IMR-90 (cell line): ENCODE data around the gene SPAM1. TPM values are rescaled to one million over a fixed set of nuclear protein-coding genes. Genes with fewer than 3 reads are reported as not detected.

Experiments used
- ATAC-seq: fragments of 200-7000 bp; cut with Tn5 transposase; 2 replicates; pipeline ENCODE4 v1.9.1; 2020; ENCODE audit warnings: low read depth, mild to moderate bottlenecking, moderate library complexity
- BruUV-seq: library from RNA; stranded (reverse); fragments of 400-500 nt; replicated peaks from 2 replicates; lab custom pipeline; 2021; lab: Mats Ljungman, UMichigan
- CTCF ChIA-PET: fragments of 300-600 bp; formaldehyde crosslinking; extraction: SDS; loops from one replicate; lab custom pipeline; 2021; ENCODE audit warnings: antibody characterized with exemption; lab: Yijun Ruan, JAX
- POLR2A ChIA-PET: fragments of 300-600 bp; sonication (Branson Sonifier 250); formaldehyde crosslinking; loops from one replicate; lab custom pipeline; 2022; ENCODE audit warnings: antibody characterized with exemption; ENCODE audit not compliant: unreplicated experiment; lab: Charles Lee
- DNase-seq: peaks from one replicate; pipeline ENCODE4 v3.0.0; 2013
- H2AFZ ChIP-seq: replicated peaks from 2 replicates; pipeline ENCODE3; 2013; ENCODE audit warnings: low read length, mild to moderate bottlenecking; ENCODE audit not compliant: poor library complexity
- H2AK5ac ChIP-seq: 2 replicates; pipeline ENCODE4 v1.6.1; 2013; ENCODE audit warnings: low read depth, low read length, inconsistent platforms
- H2AK9ac ChIP-seq: replicated peaks from 2 replicates; pipeline ENCODE3; 2013; ENCODE audit warnings: mild to moderate bottlenecking, low read depth, low read length, moderate library complexity; ENCODE audit not compliant: poor library complexity
- H2BK120ac ChIP-seq: 2 replicates; pipeline ENCODE4 v1.6.1; 2013; ENCODE audit warnings: low read depth, low read length, inconsistent platforms
- H2BK15ac ChIP-seq: 3 replicates; pipeline ENCODE4 v1.6.1; 2013; ENCODE audit warnings: low read depth, low read length, inconsistent platforms
- H2BK20ac ChIP-seq: 2 replicates; pipeline ENCODE4 v1.6.1; 2013; ENCODE audit warnings: low read depth, mild to moderate bottlenecking, inconsistent platforms, low read length, moderate library complexity
- H2BK5ac ChIP-seq: 2 replicates; pipeline ENCODE4 v1.6.1; 2013; ENCODE audit warnings: mild to moderate bottlenecking, low read depth, low read length, inconsistent platforms; ENCODE audit not compliant: poor library complexity, severe bottlenecking
- H3K14ac ChIP-seq: replicated peaks from 2 replicates; pipeline ENCODE4 v1.6.1; 2013; ENCODE audit warnings: low read depth, low read length, inconsistent platforms
- H3K18ac ChIP-seq: 2 replicates; pipeline ENCODE4 v1.6.1; 2013; ENCODE audit warnings: low read depth, low read length, control low read depth
- H3K23ac ChIP-seq: 2 replicates; pipeline ENCODE4 v1.6.1; 2013; ENCODE audit warnings: low read depth, low read length, inconsistent platforms
- H3K27ac ChIP-seq: 2 replicates; pipeline ENCODE4 v1.5.1; 2013; ENCODE audit warnings: mild to moderate bottlenecking, control low read depth, low read length; ENCODE audit not compliant: insufficient read depth
- H3K27me3 ChIP-seq: 2 replicates; pipeline ENCODE4 v1.6.1; 2013; ENCODE audit warnings: low read length; ENCODE audit not compliant: control insufficient read depth, insufficient read depth
- H3K36me3 ChIP-seq: 2 replicates; pipeline ENCODE4 v1.6.1; 2013; ENCODE audit warnings: low read length, mixed read lengths; ENCODE audit not compliant: control insufficient read depth, insufficient read depth
- H3K4ac ChIP-seq: 2 replicates; pipeline ENCODE4 v1.6.1; 2013; ENCODE audit warnings: low read depth, low read length, inconsistent platforms
- H3K4me1 ChIP-seq: 2 replicates; pipeline ENCODE4 v1.6.1; 2013; ENCODE audit warnings: low read length, mixed read lengths; ENCODE audit not compliant: control insufficient read depth, insufficient read depth
- H3K4me2 ChIP-seq: 2 replicates; pipeline ENCODE4 v1.6.1; 2013; ENCODE audit warnings: low read depth, mild to moderate bottlenecking, control low read depth, low read length, moderate library complexity
- H3K4me3 ChIP-seq: 2 replicates; pipeline ENCODE4 v1.5.1; 2013; ENCODE audit warnings: low read depth, mild to moderate bottlenecking, control low read depth, low read length, moderate library complexity; ENCODE audit not compliant: insufficient read depth
- H3K56ac ChIP-seq: 2 replicates; pipeline ENCODE4 v1.6.1; 2013; ENCODE audit warnings: low read length, inconsistent platforms; ENCODE audit not compliant: insufficient read depth; ENCODE audit errors: extremely low read depth
- H3K79me1 ChIP-seq, 2 experiments: 2 replicates each; pipeline ENCODE4 v1.6.1; 2013; ENCODE audit warnings: low read length in 2 of 2, inconsistent platforms in 1 of 2, low read depth in 1 of 2
- H3K9ac ChIP-seq: 2 replicates; pipeline ENCODE4 v1.6.1; 2013; ENCODE audit warnings: low read depth, low read length, control low read depth
- H3K9me1 ChIP-seq: 2 replicates; pipeline ENCODE4 v1.6.1; 2013; ENCODE audit warnings: low read length, inconsistent platforms; ENCODE audit not compliant: insufficient read depth
- H3K9me3 ChIP-seq: 2 replicates; pipeline ENCODE4 v1.6.1; 2013; ENCODE audit warnings: low read length; ENCODE audit not compliant: control insufficient read depth, insufficient read depth
- H4K20me1 ChIP-seq: 2 replicates; pipeline ENCODE4 v1.6.1; 2013; ENCODE audit warnings: low read length, inconsistent platforms; ENCODE audit not compliant: insufficient read depth
- H4K5ac ChIP-seq: 2 replicates; pipeline ENCODE4 v1.6.1; 2013; ENCODE audit warnings: mild to moderate bottlenecking, low read depth, low read length, control low read depth
- H4K8ac ChIP-seq, 2 experiments: 2 replicates each; pipeline ENCODE4 v1.6.1; 2013; ENCODE audit warnings: low read depth in 2 of 2, low read length in 2 of 2, control low read depth in 1 of 2, inconsistent platforms in 1 of 2
- H4K91ac ChIP-seq: 2 replicates; pipeline ENCODE4 v1.6.1; 2013; ENCODE audit warnings: low read depth, low read length, inconsistent platforms; ENCODE audit not compliant: insufficient read depth
- CTCF ChIP-seq: conservative IDR thresholded peaks from 2 replicates; pipeline ENCODE4 v1.5.1; 2012; ENCODE audit warnings: mild to moderate bottlenecking, low read depth, low read length, improper control_type of control experiment
- NFE2L2 ChIP-seq: fragments of 150-350 bp; IDR thresholded peaks from 2 replicates; pipeline ENCODE4 v1.6.1; 2016; ENCODE audit warnings: low read depth, mild to moderate bottlenecking, low read length
- WGBS, 2 experiments: methylation state at CpG; one replicate each; pipeline versions ENCODE4 v1.1.5 to v1.1.7; 2013; ENCODE audit warnings: missing lambda C conversion rate in 2 of 2; ENCODE audit not compliant: insufficient read length in 1 of 2; ENCODE audit errors: extremely low coverage in 2 of 2; 5-methylcytosine and 5-hydroxymethylcytosine counted together
- dilution Hi-C: fragments of 300-500 bp; cut with HindIII; formaldehyde crosslinking; loops from one replicate; pipeline ENCODE4 v1.14.3; 2018; ENCODE audit warnings: low sequenced_read_pairs; ENCODE audit not compliant: unreplicated experiment
- in situ Hi-C: fragments of 300-500 bp; cut with MboI; formaldehyde crosslinking; loops from 3 replicates; pipeline ENCODE4 v1.14.3; 2019; ENCODE audit warnings: low sequenced_read_pairs, inconsistent platforms, mixed read lengths
- intact Hi-C: fragments of 100-400 bp; cut with micrococcal nuclease; formaldehyde crosslinking; loops from 2 replicates; pipeline ENCODE4 v1.10.0; 2022
- polyA plus RNA-seq, 3 experiments: library from polyadenylated mRNA; depleted of rRNA; stranded (reverse); fragments of >200 nt; gene quantifications; 2 replicates each; pipeline ENCODE4 v1.2.3, GENCODE V29; 2012; ENCODE audit warnings: low replicate concordance in 1 of 3
- total RNA-seq: library from RNA; depleted of rRNA; stranded (reverse); fragments of >200 nt; gene quantifications from 2 replicates; pipeline ENCODE4 v1.2.3, GENCODE V29; 2012

The SPAM1 gene
- total and polyA plus RNA-seq, 2 of the 4 experiments (the other 2 are of a cell fraction), result not detected

GRCh38 chr7:123916240-123916724, 8.8 kb upstream of the SPAM1 start:
- peak; percentile 0 for DNase-seq

More at GRCh38 chr7:123916240-123916724, 8.8 kb upstream of the SPAM1 start:
- no peak overlapping the region for H4K91ac ChIP-seq
- no peak overlapping the region for H3K9ac ChIP-seq
- ChIA-PET CTCF (no interaction called here), POLR2A (no interaction called here)
- no peak overlapping the region for H3K4me3 ChIP-seq
- no peak overlapping the region for H3K56ac ChIP-seq
- H3K9me3 ChIP-seq, result no peaks in the 10 kb centered on the region
- no peak overlapping the region for H3K14ac ChIP-seq
- in situ Hi-C loops, result no loop called here
- no peak overlapping the region for H2BK20ac ChIP-seq
- H4K8ac ChIP-seq, result no peak overlapping the region
- H3K23ac ChIP-seq, result no peak overlapping the region
- intact Hi-C loops, result no loop called here
- no TSS peak for BruUV-seq
- H3K36me3 ChIP-seq, result no peaks in the 10 kb centered on the region
- no peak overlapping the region for H3K4me2 ChIP-seq
- dilution Hi-C loops, result no loop called here
- no peaks in the 10 kb centered on the region for H3K27me3 ChIP-seq
- H4K20me1 ChIP-seq, result no peaks in the 10 kb centered on the region
- no peak overlapping the region for H3K18ac ChIP-seq
- no peak overlapping the region for H2AK5ac ChIP-seq
- H3K9me1 ChIP-seq, result no peaks in the 10 kb centered on the region
- H4K5ac ChIP-seq, result no peak overlapping the region
- H3K4me1 ChIP-seq, result no peaks in the 10 kb centered on the region
- no peak overlapping the region for H2BK5ac ChIP-seq
- H3K4ac ChIP-seq, result no peak overlapping the region
- no peak overlapping the region for H2BK15ac ChIP-seq
- WGBS, 2 experiments, result no CpG with 5 or more reads among the region's 2 CpGs
- TF ChIP-seq CTCF, result 0 out of 2 replicates have a peak, but pooled peaks have one; percentile 17
- no peak for TF ChIP-seq NFE2L2
- no peaks in the 10 kb centered on the region for H3K79me1 ChIP-seq
- no peak overlapping the region for H2AK9ac ChIP-seq
- H3K27ac ChIP-seq, result no peak overlapping the region
- H2AFZ ChIP-seq, result no peak overlapping the region
- H2BK120ac ChIP-seq, result no peak overlapping the region
- ATAC-seq, result 0 out of 2 replicates have a peak, but pooled peaks have one; percentile 49
